GM19463 (cell line): ENCODE data around the gene OSBPL6.
"Not testable (repeated sequence)": the region's sequence is repeated elsewhere in the genome, so short reads cannot be mapped to it uniquely, and the experiment has no call there.

ENCODE experiments used
- ATAC-seq: cut with Tn5 transposase; IDR thresholded peaks from one replicate; pipeline ENCODE4 v1.9.1; 2021; ENCODE audit warnings: mild to moderate bottlenecking, moderate library complexity; ENCODE audit not compliant: unreplicated experiment

OSBPL6 gene

DNA sequence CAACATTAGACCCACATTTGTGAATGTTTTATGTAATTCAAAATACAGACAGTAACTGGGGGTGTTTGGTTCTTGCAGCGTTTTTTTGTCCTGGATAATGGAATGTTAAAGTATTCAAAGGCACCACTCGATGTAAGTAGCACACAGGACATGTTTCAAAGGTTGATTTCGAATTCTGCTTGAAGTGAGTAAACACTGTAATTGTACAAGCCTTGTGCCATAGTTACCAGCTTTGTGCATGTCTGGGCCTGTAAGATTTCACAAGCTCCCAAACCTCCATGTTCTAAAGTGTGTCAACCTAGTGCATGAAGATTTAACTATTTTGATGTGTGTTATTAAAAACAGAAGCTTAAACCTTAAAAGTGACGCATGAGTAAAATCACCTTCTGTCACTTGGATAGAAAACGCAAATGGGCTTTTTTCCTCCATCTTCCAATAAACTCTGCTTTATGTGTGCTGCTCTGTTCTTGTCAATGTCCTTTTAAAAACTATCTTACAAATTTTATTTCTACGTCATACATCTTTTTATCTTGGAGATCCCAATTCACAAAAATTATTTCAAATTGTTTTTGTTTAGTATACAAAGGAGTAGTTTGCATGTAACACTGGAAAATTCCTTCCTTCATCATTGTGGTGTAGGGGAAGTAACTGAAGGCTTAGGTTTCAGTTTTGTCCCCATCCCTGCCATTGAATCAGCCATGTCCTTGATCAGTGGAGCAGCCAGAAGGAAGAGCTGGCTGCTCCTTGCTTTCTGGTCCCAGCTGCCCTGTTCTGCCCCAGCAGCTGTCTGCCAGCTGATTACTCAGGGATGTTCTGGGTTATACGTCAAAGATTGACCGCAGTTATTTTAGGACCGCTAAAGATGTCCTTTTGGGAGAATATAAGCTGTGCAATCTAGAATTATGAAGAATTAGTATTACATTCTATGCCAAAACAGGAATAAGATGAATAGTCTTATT, 137.4 kb downstream of the OSBPL6 start:
- ATAC-seq: no peak

DNA sequence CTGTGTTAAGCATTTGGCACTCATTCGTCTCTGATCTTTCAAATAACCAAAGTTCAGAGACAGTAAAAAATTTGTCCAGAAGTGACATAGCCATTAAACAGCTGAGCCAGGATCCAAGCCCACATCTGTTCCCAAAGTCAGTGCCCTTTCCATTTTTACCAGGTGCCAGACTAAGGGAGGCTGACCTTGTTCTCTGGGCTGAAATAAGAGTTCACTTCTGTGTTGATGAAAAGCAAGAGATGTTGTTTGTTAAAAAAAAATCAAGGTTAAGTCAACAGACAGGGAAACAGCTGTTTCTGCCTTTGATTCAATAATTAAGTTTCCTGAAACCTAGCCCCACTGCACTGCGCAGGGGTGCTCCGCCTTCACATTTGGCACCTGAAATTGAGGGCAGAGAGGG, 139.5 kb downstream of the OSBPL6 start:
- no peak for ATAC-seq

DNA sequence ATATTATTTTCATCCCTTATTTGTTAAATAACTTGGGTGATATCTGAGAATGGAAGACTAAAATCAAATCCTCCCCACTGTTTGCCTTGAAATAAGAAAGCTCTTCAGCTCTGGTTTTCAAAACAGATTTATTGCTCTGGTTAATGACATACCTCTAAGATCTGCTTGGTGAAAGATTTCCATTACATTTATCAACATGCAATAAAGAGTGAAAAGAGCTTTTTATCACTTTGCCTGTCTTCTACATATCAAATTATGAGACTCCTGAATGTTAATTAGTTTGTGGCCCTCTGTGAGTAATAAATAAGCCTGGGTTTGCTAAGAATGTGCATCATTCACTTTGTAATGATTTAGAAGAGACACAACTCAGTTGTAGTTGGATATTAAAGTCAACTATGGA, 140.9 kb downstream of the OSBPL6 start:
- no peak for ATAC-seq

DNA sequence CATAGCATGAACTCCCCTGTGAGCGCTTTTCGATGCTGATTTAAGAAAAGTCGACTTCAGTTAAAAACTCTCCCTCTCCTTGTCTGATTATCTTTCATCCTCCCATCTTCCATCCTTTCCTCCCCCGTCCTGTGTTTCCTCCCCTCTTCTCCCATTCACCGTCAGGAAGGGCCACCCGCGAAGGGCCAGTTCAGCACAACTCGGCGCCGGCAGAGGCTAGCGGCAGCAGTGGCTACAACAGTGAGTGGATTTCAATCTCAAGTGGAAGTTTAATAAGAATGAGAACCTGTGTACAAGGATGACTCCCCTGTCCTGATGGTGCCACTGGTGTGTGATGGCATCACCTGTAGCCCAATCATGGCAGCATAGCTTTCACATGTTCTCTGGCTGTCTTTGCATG, 149.8 kb downstream of the OSBPL6 start:
- no peak for ATAC-seq

DNA sequence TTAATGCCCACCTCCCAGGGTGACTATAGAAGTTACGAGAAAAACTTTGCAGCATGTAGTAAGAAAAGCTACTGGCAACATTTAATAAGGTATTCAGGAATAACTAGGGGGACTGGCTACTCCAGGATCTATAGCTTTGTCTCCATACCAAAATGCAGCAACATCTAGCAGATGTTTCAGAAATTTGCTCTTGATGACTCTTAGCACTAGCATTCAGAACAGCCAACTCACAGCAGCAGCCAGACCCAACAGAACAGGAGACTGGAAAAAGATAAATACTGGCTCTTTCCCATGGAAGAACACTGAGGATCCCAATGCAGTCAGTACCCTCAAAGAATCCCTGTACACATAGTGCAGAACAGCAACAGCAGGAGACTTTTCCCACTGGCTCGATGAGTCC, 151.6 kb downstream of the OSBPL6 start:
- ATAC-seq: no peak

DNA sequence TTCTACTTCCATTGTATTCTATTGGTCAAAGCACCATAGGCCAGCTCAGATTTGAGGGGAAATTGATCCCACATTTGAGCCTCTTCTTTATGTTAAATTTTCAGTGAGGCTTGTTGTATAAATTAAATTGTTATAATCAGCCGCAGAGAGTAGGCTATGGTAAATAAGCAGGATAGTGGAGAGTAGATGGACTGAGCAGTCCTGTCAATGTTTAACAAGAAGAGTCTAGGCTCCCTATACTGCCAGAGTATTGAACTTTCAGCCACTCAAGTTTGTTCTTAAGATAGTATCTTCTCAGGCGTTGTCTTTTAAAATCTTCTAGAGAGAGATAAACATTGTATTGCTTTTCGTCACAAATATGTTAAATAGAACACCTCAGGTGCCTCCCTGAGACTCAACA, 155.7 kb downstream of the OSBPL6 start:
- ATAC-seq: no peak

DNA sequence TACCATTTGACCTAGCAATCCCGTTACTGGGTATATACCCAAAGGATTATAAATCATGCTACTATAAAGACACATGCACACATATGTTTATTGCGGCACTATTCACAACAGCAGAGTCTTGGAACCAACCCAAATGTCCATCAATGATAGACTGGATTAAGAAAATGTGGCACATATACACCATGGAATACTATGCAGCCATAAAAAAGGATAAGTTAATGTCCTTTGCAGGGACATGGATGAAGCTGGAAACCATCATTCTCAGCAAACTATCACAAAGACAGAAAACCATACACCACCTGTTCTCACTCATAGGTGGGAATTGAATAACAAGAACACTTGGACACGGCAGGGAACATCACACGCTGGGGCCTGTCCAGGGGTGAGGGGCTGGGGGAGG, 163.4 kb downstream of the OSBPL6 start:
- not testable (repeated sequence) for ATAC-seq

DNA sequence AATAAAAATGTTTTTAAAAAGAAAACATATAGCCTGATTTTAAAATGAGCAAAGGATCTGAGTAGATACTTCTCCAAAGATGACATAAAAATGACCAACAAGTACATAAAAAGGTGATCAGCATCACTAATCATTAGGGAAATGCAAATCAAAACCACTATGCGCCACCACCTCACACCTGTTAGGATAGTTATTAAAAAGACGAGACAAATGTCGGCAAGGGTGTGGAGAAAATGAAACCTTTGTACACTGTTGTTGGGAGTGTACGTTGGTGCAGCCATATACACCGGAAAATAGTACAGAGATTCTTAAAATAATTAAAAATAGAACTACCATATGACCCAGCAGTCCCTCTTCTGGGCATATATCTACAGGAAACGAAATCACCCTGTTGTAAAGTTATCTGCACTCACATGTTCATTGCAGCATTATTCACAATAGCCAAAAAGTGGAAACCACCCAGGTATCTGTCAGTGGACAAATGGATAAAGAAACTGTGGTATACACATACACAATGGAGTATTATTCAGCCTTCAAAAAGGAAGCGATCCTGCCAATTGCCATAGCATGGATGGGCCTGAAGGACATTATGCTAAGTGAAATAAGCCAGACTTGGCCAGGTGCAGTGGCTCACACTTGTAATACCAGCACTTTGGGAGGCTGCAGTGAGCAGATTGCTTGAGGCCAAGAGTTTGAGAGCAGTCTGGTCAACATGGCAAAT, 165.0 kb downstream of the OSBPL6 start:
- no peak for ATAC-seq

DNA sequence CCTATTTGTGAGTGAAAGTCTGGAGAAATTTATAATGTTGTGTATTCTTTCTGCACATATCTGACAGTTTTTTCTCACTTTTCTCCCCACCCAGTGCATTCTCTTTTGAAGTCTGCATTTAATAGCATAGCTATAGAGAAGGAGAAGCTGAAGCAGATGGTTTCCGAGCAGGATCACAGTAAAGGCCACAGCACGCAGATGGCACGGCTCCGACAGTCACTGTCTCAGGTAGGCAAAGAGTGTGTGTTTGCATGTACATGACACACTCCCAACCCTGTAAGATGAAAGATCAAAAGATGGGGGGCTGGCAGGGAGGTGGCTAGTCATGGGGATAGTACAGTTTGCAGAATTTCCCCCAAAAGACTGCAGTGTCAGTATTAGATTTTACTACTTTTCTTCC, 167.3 kb downstream of the OSBPL6 start:
- no peak for ATAC-seq

DNA sequence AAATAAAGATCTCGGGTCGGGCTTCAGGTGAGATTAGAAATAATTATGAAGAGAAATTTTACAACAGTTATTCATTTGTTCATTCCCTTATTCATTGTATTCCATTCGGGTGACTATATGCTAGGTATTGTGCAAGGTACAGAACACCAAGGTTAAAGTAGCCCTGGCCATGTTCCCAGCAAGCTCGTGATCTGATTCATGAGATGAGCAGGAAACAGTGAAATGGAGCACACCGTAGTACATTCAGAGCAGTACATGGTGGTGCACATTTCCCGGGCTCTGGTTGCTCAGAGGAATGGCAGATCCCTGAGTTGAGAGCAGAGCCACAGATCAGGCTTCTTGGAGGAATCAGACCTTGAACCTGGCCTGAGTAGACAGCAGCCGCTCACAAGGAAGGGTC, 168.9 kb downstream of the OSBPL6 start:
- no peak for ATAC-seq

DNA sequence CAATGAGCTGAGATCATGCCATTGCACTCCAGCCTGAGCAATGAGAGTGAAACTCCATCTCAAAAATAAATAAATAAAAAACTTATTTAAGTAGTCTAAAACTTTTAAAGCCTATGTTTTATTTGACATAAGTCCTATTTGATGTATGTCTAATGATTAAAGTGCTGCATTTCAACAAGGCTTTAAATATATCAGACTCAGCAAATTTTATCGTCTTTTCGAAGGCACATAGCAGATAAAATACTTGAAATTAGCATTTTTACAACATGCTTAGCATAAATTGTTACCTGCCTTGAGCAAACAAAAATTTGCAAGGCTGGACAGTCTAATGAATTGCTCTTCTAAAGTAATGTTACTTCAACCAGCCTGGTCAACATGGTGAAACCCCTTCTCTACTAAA, 170.8 kb downstream of the OSBPL6 start:
- no peak for ATAC-seq

DNA sequence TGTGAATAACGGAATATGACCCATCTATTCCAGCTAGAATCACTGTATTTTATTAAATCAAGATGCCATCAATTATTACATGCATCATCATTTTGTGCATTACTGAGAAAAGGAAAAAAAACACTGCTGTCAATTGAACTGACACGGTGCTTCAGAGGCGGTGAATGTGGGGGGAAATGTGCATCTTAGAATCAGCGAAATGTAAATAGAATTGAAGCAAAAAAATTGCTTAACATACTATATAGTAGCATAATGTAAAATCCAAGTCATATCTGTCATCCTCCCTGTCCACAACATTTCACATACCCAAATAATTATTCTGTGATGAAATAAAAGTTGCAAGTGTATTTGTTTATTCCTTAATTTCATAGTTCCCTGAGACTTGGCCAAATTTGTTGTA, 172.1 kb downstream of the OSBPL6 start:
- no peak for ATAC-seq

DNA sequence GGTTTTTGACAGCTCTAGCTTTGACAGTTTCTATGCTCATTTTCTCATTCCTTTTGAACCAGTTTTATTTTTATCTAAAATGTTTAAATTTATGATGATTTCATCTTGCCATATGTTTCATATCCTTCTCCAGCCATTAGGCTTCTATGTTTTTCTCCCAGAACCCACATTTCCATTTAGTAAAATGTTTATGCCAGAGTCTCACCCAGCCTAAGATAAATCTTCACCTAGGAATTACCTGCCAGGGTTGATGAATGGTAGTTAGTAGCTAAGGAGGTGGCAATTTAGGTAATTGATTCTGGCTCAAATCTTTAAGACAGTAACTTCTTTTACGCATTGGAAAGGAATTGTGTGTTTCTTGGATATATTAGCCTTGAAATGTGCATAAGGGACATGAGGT, 173.0 kb downstream of the OSBPL6 start:
- ATAC-seq: no peak

DNA sequence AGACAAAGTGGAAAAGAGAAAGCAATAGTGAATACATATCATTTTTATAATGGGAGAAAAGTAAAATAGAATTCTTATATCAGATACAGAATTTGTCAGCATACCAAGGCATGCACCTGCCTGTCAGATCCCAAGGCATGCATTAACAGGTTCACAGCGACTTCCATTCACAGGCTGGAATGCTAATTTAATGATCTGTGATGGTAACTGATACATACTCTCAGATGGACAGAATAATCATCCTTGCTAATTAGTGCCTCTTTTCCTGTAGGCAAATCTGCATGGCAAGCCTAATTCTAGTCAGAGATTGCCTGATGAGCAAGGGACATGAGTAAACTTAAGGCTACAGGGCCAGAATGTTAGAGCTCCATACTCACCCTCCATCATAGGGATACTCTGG, 180.6 kb downstream of the OSBPL6 start:
- no peak for ATAC-seq

DNA sequence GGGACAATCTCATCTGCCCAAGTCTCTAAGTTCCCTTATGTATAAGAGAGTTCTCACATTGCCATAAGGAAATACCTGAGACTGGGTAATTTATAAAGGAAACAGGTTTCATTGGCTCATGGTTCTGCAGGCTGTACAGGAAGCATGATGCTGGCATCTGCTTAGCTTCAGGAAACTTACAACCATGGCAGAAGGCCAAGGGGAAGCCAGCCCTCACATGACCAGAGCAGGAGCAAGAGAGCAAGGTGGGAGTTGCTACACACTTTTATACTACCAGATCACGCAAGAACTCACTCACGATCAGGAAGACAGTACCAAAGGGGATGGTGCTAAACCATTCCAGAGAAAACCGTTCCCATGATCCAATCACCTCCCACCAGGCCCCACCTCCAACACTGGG, 182.7 kb downstream of the OSBPL6 start:
- no peak for ATAC-seq

DNA sequence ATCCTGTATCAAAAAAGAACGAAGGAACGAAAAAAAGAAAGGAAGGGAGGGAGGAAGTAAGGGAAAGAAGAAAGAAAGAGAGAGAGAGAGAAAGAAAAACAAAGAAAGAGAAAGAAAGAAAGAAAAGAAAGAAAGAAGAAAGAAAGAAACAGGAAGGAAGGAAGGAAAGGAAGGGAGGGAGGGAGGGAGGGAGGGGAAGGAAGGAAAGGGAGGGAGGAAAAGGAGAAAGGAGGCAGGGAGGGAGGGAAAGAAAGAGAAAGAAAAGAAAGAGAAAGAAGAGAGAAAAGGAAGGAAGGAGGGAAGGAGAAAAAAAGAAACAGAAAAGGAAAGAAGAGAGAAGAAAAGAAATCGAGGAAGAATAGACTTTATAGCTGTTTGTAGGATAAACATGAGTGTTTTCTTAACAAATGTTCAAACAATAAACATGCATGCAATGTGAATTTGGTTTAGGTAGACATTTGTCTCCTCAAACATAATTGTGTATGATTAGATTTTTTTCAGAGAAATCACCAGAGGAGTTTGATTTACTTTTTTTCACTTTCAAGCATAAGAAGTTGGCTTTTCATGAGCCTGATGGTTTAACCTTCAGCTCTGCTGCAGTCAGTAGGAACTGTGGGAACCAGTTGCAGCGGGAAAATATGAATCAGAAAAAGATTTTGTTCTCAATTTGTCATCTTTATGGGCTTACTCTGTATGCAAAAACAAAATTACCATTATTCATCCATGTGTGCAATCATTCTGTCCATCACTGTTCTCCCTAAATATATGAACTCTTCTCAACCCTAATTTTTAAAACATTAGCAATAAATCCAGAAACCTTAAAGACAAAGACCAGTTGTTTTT, 185.1 kb downstream of the OSBPL6 start:
- ATAC-seq: no peak

DNA sequence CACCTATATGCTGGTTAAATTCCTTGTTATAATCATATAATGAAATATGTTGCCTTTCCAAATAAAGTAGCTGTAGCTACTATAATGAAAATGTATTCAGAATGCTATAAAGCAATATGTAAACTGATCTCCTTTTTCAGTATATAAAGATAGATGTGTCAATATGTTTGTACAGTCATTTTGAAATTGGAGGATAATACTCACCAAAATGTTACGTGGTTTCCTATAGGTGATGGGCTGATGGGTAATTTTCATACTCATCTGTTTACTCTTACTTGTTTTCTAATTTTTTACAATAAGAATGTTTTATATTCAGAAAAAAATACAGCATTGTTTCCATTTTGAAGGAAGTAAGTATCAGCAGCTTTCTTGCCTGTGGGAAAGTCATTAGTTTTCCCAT, 186.5 kb downstream of the OSBPL6 start:
- ATAC-seq: no peak

DNA sequence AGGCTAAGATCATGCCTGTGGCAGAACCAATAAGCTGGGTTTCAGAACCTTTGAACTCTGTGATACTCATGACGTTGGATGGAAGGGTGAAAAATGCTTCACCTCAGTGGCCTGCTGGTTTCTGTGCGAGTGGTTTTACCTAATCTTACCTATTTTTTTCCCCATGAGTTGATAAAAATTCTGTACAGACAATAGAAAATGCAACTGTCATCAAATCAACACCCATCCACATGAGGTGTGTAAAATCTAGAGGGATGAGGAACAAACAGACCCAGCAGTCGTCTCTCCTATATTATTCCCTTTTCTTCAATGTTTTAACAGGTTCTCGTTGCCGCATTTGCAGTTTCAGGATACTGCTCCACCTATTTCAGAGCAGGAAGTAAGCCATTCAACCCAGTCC, 189.4 kb downstream of the OSBPL6 start:
- no peak for ATAC-seq

DNA sequence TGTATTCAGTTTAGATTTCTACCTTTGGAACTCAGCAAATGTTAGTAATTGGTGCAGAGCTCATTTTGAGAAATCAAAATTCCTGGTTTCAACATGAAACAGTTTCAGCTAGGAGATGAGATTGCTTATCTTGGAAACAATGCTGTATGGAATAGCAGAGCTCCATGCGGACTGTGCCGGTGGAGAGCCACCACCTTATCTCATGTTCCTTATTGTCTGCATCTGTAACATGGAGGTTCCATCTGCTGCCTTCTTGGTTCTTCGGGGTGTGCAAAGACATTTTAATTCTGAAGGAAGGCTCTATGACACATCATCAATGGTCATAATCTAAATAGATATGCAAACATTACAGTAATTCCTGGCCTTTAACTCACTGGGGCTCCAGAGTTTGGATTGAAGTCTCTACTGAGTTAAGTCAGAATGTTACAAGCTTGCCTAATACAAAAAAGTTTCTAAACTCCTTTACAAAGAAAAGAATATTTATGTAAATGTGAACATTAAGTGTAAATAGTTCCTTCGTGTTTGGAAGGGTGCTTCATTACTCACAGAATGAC, 191.4 kb downstream of the OSBPL6 start:
- ATAC-seq: no peak

DNA sequence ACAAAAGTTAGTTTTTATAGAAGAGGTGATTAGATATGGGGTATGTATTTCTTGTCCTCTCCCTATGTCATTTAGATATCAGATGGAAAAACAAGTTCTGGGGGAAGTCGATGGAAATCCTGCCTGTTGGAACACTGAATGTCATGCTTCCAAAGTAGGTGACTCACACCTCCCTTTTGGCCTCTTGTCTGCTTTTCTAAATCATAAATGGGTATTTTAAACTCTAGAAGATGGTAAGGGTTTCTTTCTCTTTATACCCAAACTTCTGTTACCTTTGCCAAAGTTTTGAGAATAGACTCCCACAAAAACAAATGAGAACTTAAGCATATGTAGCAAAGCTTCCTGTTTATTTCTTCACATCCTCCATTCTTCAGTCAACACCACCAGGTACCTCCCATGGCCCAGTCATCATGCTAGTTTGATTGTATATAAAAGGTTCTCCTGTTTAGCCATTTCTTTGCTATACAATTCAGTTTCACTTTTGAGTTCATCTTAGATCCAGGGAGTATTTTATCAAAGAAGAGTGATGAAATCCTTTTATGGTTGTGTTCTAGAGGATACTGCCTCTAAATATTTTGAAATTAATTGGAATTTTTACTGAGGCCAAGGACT, 192.8 kb downstream of the OSBPL6 start:
- ATAC-seq: no peak

DNA sequence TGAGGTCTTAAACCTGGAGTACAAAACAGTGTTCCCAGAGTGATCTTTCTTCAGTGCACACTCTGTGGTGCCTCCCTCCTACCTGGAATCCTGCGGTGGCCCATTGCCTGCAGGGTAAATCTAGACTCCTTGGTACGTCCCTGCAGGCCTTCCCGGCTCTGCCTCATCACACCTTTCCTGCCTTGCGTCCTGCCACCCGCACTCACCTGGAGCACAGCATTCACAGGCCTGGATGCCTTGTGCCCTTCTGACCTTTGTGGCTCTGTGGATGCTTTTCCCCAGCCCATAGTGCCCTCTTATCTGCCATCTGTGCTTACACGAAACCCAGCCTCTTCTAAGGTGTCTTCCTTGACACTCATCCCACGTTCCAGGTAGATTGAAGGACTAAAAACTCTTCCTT, 194.0 kb downstream of the OSBPL6 start:
- no peak for ATAC-seq
